OCI-LY3 (cell line): ENCODE results near the gene LAMC2.

Source experiments
- CTCF ChIP-seq: fragments of 200-600, 300-600 bp; sonication (generic); IDR thresholded peaks from 2 replicates; pipeline ENCODE4 v1.5.1; 2014; ENCODE audit warnings: antibody characterized with exemption, low read length, low read depth
- EZH2phosphoT487 ChIP-seq: fragments of 200-600 bp; shearing (Covaris generic); IDR thresholded peaks from 2 replicates; pipeline ENCODE4 v1.6.1; 2018; ENCODE audit warnings: antibody characterized with exemption, mixed run types, low read depth

DNA sequence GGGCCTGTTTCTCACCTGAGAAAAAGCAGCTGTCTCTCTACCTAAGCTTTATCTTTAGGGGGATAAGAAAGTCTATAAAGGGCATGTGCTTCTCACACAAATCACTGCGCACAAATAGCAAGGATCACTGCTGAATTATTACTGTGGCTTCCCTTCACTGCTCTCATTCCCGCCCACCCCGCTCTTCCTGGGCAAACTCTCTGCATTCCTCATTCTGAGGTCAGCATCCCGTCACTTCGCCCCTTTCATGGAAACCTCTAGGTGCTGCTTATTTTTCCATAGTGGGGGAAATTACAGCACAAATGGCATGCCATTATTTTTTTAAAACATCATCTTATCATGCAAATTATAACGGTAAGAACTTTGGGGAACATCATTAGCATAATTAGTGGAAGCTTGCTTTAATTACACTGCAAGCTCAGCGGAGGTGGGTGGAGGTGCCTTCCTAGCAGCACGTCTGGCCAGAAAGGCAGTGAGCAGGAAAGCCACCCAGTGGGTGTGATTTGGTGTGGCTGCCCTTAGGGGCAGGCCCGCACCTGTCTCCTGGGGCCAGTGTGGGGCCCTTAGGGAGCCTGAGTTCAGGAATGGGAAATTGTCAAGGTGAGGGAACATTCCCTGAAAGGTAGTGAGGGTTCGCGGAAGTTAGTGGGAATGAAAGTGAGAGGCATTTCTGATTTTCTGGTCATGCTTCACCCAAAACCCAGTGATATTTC, 105.9 kb downstream of the LAMC2 start:
- TF ChIP-seq CTCF (no peak), EZH2phosphoT487 (no peak)
